Stimulated activated CD8-positive, alpha-beta memory T cell treated with anti-CD3 and anti-CD28 coated beads, Interleukin-4, amount 100 ng/mL, for 24 hours (primary cell): Measurements from ENCODE around the gene CASR.

Source experiments
- DNase-seq: peaks from one replicate; pipeline ENCODE4 v3.0.0-alpha.2; 2020; ENCODE audit warnings: low read depth

CASR gene

GRCh38 chr3:122258757-122259371, 75.4 kb downstream of the CASR start:
- peak; percentile 47 for DNase-seq

GRCh38 chr3:122260206-122260605, 76.7 kb downstream of the CASR start:
- no peak for DNase-seq

GRCh38 chr3:122263058-122263457, 79.6 kb downstream of the CASR start:
- DNase-seq = no peak

- no peak for DNase-seq
Observed at GRCh38 chr3:122263974-122264588, 80.6 kb downstream of the CASR start.

DNA sequence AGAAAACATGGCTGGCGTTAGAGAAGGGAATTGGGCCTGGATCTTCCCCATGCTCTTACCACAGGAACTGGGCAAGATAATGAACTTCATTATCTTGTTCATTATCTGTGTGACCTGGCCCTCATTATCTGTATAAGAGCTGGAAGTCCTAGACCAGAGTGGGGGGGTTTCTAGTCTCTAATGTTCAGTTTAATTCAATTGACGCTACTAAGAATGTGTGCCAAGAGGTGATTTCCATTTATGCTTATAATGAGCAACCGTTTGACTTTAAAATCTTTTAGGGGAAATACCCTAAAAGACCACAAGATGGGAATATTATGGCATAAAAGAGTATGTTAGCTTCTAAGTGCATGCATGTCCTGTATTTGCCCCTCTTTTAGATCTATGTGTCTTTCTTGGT, 82.5 kb downstream of the CASR start:
- no peak for DNase-seq

DNA sequence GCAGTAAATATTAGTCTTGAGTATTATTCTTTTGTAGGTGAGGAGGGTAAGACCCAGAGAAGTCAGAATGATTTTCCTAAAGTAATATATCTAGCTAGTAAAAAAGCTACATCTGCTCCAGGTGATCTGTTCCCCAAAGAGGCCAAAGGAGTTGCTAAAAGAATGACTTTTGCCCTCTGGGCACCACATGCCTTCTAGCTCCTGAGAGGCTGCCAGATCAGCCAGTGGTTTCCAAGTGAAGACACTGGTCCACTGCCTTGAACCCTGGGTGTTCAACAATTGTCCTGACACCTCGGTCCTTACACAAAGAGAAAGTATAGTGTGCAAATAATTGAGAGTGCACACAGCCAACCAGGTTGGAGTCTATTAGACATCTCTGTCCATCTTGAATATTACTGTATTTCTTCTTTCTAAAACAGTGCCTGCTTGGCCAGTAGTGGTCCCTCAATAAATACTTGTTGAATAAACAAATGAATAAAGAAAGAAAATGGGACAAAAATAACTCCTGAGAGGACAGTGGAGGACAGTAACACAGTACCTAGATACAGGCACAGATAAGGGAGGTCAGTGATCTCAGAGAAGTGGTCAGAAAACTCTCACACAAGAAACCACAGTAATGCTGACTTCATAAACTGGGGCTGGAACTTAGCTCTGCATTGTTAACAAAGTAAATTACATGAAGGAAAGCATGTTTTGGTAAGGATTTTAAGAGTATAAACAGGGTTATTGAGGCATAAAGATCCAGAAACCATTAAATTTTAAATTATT, 85.0 kb downstream of the CASR start:
- DNase-seq = no peak

DNA sequence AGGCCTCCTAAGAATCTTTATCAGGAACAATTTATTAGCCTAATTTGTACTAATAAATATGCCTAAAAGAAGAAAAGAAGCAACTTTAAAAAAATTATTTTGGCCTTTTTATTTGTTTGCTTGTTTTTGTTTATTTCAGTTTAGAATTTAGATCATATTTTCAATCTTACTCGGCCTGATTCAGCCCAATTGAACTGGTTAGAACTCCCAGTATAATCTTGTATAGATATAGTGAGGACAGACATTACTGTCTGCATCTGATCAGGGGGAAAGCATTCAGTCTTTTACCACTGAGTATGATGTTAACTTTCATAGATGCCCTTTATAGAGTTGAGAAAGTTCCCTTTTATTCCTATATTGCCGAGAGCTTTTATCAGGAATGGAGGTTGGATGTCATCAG, 85.6 kb downstream of the CASR start:
- no peak for DNase-seq

GRCh38 chr3:122271246-122271898, 87.9 kb downstream of the CASR start:
- no peak for DNase-seq

GRCh38 chr3:122272879-122273278, 89.4 kb downstream of the CASR start:
- DNase-seq = no peak

- no peak for DNase-seq
Observed at GRCh38 chr3:122273498-122273897, 90.0 kb downstream of the CASR start.

GRCh38 chr3:122281891-122282290, 98.4 kb downstream of the CASR start:
- no peak for DNase-seq

DNA sequence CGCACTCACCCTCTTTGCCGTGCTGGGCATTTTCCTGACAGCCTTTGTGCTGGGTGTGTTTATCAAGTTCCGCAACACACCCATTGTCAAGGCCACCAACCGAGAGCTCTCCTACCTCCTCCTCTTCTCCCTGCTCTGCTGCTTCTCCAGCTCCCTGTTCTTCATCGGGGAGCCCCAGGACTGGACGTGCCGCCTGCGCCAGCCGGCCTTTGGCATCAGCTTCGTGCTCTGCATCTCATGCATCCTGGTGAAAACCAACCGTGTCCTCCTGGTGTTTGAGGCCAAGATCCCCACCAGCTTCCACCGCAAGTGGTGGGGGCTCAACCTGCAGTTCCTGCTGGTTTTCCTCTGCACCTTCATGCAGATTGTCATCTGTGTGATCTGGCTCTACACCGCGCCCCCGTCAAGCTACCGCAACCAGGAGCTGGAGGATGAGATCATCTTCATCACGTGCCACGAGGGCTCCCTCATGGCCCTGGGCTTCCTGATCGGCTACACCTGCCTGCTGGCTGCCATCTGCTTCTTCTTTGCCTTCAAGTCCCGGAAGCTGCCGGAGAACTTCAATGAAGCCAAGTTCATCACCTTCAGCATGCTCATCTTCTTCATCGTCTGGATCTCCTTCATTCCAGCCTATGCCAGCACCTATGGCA, 100.5 kb downstream of the CASR start:
- no peak for DNase-seq

DNA sequence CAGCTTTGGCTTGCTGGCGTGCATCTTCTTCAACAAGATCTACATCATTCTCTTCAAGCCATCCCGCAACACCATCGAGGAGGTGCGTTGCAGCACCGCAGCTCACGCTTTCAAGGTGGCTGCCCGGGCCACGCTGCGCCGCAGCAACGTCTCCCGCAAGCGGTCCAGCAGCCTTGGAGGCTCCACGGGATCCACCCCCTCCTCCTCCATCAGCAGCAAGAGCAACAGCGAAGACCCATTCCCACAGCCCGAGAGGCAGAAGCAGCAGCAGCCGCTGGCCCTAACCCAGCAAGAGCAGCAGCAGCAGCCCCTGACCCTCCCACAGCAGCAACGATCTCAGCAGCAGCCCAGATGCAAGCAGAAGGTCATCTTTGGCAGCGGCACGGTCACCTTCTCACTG, 101.0 kb downstream of the CASR start:
- no peak for DNase-seq

GRCh38 chr3:122294359-122294758, 110.9 kb downstream of the CASR start:
- no peak for DNase-seq

- no peak for DNase-seq
Observed at GRCh38 chr3:122295266-122296062, 112.0 kb downstream of the CASR start.

- no peak for DNase-seq
Observed at GRCh38 chr3:122298239-122298638, 114.8 kb downstream of the CASR start.

DNA sequence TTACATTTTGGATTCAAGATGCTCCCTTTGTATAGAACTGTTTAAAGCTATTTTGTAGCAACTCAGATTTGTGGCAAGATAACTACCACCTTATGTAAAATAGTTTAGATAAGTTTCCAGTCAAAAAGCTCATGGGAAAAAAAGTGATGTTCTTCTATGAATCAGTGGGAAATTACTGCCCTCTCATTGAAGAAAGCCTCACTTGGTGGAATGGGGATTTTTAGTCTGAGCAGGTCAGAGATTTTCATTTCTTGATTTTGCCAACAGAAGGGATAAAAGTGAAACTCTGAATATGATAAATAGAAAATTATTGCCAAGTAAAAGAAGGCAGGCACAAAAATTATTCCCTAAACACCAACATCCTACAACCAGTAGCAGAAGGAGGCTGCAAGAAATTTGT, 115.7 kb downstream of the CASR start:
- DNase-seq = no peak

- no peak for DNase-seq
Observed at GRCh38 chr3:122299872-122300460, 116.5 kb downstream of the CASR start.

GRCh38 chr3:122301063-122301462, 117.6 kb downstream of the CASR start:
- DNase-seq = no peak

- DNase-seq = no peak
Observed at GRCh38 chr3:122305818-122306621, 122.6 kb downstream of the CASR start.
